ENCODE measurements around the gene ARID2. TPM values are rescaled to one million over a fixed set of nuclear protein-coding genes. Genes with fewer than 3 reads are reported as not detected.

Gene ARID2
- polyA plus RNA-seq, 12 donors: 14.6 to 26.5 (median 20.0) TPM; not detected in 1

- DNase-seq: no peak
These were observed 27.7 kb downstream of the ARID2 start for GRCh38 chr12:45757172-45757571.

DNA sequence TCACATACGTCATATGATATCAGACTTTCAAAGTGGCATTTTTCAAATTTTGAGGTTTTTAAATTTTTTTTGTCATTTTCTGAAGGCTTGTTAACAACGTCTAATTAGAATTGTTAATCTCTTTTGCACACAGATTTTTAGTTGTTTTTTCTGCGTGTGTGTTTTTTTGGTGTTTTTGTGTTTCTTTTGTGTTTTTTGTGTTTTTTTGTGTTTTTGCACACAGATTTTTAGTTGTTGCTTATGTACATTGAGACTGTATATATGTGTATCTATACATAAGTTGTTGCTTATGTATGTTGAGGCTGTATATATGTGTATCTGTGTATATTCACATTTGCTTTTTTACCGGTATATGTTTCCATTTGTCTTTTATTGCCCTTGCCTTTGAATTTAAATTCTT, 30.8 kb downstream of the ARID2 start:
- DNase-seq: no peak

DNA sequence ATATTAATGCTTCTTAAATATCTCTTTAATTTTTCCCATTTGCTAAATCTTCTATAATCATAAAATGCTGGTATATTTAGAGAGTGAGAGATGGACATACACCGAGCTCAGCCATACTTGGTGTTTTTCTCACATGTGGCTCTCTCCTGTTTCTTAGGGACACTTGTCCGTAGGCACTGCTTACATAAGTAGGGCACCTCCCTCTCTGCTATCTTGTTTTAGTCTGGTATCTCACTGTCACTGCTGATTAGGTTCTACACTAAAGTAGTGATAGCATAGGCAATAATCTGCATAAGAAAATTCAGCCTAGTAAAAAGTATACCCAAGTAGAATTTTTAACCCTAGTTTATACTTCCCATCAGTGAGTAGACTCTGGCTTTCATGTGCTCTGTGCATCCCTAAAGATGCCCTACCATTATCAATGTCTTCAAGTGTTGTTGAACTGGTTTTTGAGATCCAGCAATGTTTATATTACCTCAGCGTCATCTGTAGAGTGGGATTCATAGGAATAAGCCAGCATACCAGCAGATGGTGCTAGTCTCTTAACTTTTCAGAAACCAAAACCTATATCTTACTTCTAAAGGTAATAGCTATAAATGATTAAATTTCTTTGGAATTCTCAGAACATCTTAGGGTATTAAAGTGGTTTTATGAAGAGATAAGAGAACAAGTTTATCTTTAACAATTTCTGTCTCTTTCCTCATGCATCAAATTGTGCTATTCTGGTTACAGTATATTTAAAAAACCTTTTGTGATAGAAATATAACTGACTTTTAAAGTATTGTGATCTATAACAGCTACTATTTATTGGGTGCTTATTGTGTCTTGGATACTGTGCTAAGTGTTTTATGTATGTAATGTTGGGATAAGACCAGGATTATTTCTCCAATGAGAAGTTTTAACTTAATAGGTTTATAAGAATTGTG, 32.9 kb downstream of the ARID2 start:
- DNase-seq: peak; percentile 29

- DNase-seq: no peak
These were observed 33.9 kb downstream of the ARID2 start for GRCh38 chr12:45763381-45763780.

GRCh38 chr12:45768194-45768593, 38.7 kb downstream of the ARID2 start:
- no peak for DNase-seq

DNA sequence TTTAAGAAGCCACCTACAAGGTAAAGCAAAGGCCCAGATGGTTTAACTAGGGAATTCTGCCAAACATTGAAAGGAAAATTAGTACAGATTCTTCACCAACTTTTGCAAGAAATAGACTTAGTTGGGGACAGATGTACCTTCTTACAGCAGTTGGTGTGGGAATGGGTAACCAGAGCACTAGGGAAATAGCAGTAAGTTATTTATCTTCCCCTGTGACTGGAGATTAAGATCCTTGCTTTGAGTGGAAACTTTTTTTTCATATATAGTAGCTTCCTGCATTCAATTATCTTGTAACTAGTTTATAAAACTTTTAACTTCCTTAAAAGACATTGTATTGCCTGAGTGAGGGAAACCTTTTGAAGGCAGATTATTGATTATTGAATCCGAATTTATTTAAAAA, 44.2 kb downstream of the ARID2 start:
- DNase-seq: no peak

DNA sequence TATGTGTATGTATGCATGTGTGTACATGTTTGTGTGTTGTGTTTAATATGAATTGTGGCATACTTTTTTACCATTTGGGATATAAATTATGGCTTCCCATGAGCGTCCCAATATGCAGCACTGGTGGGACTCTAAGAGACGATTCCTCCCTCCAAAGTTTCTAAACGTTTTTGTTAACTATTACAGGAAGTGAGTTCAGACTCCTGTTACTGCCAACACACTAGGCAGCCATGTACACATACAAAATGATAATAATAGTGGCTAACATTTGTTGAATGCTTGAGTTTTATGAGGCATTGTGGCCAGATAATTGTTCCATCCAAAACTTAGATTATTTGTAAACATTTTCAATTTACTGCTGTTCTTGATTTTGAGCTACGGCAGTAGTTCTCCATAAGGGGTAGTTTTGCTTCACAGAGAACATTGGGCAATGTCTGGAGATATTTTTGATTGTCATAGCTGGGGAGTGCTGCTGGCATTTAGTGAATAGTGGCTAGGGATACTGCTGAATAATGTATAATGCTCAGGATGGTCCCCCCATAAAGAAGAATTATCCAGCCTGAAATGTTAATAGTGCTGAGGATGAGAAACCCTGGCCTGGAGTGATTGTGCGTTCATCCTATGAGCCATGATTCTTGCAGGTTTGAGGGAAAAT, 45.1 kb downstream of the ARID2 start:
- DNase-seq: no peak

DNA sequence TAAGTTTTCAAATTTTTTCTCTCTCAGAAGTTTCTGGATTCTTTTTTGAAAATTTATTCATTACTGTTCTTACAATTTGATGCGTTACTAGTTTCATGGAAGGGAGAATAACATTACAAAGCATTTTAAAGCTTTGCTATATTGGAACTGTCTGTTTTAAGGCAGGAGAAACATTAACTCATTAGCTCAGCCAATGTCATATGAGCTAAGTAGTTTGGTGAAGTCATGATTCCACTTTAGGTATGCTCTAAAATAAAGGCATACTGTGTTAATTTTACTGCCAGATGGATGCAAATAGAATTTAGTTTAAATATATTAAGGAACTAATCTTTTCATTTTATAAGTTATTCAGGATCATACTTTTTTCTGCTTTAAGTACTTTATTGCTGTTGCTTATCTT, 46.0 kb downstream of the ARID2 start:
- DNase-seq: no peak

DNA sequence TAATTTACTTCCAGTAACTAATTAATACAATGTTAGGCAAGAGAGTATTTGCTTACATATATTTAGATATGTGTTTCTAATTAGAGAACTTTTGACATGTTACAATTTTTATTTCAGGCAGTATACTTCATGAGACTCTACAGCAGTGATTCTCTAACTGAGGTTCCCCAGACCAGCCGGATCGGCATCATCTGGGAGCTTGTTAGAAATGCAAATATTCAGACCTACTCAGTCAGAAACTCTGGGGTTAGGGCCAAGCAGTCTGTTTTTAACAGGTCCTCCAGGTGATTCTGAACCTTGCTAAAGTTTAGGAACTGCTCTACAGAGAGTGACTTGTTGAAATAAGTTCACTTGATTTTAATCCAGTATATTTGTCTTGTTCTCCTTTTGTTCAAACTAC, 46.5 kb downstream of the ARID2 start:
- DNase-seq: no peak

DNA sequence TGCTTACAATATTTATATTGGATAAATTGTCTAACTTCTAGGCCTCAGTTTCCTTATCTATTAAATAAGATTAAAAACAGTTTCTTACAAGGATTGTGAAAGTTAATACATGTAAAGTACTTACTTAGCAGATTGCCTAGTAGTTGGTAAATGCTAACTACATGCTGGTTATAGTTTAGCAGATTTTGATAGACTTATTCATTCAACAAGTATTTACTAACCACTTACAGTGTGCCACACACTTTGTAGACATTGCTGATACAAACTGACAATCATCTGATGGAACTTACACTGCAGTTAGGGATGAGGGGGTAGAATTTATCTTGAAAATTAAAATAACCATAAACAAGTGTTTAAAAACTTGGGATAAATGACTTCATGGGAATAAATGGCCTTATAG, 50.4 kb downstream of the ARID2 start:
- no peak for DNase-seq

GRCh38 chr12:45781080-45781479, 51.6 kb downstream of the ARID2 start:
- no peak for DNase-seq

- no peak for DNase-seq
These were observed 55.8 kb downstream of the ARID2 start for GRCh38 chr12:45785315-45785714.

DNA sequence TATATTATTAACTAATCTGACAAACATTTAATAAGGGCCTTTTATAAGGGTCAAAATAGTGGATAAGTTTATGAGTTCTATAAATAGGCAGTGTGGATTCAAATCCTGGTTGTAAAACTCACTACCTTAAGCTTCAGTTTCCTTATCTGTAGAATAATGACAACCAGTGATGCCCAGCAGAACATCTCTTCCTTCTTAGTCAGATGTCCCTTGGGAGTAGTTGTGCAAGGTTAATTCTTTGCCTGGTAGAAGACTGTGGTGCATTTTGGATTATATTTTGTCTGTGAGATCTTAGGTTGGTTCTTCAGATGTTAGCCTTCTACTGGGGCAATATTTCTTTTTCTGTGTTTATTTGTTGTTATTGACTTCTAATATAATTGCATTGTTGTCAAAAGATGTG, 59.5 kb downstream of the ARID2 start:
- no peak for DNase-seq

DNA sequence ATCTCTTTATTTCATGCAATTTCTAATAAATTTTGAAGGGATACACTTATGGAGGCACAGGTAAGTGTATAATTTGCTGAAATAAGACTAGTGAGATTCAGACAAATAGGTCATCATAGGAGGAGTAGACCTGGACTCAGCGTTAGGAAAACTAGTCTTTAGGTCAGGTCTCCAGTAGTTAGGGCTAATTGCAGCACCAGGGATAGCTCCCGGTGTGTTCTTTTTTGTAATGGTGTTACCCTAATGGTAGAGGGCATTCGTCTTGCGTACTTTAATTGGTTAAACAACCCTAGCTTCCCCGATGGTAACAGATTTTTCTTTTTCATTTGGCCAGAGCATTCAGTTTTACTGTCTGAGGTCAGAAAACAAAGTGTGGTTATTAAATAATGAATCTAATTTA, 64.9 kb downstream of the ARID2 start:
- no peak for DNase-seq

GRCh38 chr12:45801625-45802024, 72.1 kb downstream of the ARID2 start:
- no peak for DNase-seq

- DNase-seq: no peak
These were observed 73.6 kb downstream of the ARID2 start for GRCh38 chr12:45803111-45803510.

DNA sequence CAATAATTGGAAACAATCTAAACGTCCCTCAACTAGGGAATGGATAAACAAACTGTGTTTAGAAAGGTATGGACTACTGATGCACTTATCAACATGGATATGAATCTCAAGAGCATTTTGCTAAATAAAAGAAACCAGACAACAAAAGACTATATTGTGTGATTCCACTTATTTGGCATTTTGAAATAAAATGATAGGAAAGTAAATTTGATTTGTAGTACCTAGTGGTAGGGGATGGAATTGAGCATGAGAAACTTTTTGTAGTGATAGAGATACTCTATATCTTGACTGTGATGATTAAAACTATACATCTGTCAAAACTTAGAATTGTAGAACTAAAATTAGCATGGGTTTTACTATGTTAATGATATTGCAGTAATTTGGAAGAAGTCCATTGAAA, 87.1 kb downstream of the ARID2 start:
- no peak for DNase-seq

GRCh38 chr12:45827974-45828373, 98.5 kb downstream of the ARID2 start:
- DNase-seq: no peak

DNA sequence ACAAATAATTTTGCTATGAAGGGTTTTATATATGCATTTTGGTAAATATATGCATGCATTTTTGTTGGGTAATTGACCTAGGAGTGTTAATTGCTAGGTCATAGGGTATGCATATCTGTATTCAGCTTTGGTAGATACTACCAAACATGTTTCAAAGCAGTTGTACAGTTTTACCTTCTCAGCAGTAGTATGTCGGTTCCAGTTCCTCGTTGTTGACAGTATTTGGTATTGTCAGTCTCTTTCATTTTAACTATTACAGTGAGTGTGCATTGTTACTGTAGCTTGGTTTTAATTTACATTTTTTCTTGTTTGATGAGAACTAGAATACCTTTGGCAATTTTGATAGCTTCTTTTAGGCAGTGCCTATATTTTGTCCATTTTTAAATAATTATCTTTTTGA, 98.9 kb downstream of the ARID2 start:
- no peak for DNase-seq

DNA sequence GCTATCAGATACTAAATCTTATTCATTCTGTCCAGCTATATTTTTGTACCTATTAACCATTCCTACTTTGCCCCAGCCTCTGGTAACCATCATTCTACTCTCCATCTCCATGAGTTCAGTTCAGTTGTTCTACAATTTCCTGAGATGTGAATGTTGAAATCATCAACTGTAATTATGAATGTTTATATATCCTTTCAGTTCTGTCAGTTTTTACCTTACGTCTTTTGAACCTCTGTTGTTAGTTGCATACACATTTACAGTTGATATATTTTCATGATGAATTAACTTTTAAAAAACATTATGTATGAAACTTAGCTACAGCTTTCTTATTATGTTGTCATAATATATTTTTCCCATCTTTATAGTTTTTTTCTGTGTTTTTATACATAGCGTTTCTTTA, 102.1 kb downstream of the ARID2 start:
- no peak for DNase-seq

DNA sequence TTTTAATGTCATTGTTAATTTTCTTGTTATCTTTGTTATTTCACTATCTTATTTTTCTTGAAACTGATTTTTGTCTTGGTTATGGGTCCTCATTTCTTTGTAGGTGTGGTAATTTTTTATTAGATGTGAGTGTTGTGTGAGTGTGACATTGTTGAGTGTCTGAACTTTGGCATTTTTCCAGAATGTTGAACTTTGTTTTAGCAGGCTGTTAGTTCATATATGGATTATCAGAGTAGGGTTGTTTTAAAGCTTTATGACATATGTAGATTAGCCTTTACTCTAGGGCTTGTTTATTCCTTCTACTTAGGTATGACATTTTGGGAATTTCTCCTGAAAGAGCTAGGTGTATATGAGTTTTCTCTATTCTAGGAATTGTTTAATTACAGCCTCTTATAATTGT, 103.9 kb downstream of the ARID2 start:
- DNase-seq: no peak

GRCh38 chr12:45834809-45835208, 105.3 kb downstream of the ARID2 start:
- DNase-seq: no peak

- DNase-seq: no peak
These were observed 110.4 kb downstream of the ARID2 start for GRCh38 chr12:45839917-45840316.

Data from muscle of arm (tissue), 12 donors.